GM19397 (cell line): ENCODE results near the gene CAPSL.
A peak's percentile ranks its signal among the peaks of the same experiment; 100 is the strongest.
"Not testable (repeated sequence)": the region's sequence is repeated elsewhere in the genome, so short reads cannot be mapped to it uniquely, and the experiment has no call there.

ENCODE experiments used
- ATAC-seq: cut with Tn5 transposase; IDR thresholded peaks from one replicate; pipeline ENCODE4 v1.9.1; 2021; ENCODE audit warnings: mild to moderate bottlenecking, moderate library complexity; ENCODE audit not compliant: unreplicated experiment

Gene CAPSL

DNA sequence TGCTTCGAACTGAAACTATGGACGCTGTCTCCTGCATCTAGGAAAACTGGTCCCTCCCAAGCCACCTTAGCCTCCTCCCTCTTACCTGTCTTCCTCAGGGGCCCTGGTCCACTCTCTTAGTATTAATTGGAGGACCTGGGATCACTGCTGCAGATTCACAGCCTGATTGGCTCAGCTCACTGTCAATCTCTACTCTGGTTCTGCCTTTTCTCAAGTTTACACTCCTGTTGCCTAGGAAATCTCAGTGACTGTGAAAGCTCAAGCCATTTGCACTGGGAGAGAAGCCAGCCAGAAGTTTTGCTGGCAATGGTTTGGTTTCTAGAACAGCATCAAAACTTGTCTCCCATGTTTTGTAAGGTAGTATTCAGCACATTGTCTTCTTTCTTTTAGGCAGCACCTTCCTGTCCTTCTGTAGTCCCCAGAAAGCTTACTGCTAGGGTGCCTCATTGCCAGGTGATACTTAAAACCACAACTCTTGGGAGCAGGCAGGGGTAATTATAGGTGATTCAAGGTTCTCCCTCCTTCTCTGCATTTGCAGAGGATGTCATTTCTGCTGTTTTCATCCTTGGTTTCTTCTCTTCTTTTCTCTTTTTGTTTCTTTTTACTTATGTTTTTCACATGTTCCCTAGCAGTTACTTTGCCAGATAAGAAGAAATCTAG is at the start of gene CAPSL:
CAPSL (minus strand) TSS at position 55 of the 660 bp plus-strand sequence. CDS start 17,502 bp downstream, outside the sequence.
- ATAC-seq = no peak

DNA sequence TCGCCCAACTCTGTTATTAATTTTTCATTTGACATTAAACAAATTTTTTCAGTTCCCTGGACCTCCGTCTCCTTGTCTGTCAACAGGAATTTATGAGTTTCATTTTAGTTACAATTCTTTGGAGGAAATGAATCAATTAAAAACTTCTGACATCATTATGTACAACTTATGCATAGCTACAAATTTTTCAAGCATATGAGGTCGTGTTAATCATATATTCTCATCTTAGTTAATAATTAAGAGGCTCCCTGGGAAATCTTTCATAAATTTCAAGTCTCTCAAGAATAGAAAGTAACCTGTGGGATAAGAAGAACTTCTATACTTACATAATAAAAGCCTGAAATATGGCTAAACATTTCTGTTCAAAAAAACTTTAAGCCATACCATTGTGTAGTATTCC is 49.4 kb upstream of the CAPSL start:
- no peak for ATAC-seq

- ATAC-seq = no peak
Observed at GRCh38 chr5:35979715-35980114, 41.3 kb upstream of the CAPSL start.

DNA sequence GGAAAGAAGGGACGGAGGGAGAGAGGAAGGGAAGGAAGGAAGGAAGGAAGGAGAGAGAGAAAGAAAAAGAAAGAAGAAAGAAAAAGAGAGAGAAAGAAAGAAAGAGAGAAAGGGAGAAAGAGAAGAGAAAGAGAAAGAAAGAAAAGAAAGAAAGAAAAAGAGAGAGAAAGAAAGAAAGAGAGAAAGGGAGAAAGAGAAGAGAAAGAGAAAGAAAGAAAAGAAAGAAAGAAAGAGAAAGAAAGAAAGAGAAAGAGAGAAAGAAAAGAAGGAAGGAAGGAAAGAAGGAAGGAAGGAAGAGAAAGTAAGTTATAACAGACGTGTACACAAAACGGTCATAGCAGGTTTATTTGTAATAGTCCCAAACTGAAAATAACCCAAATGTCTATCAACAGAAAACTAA is 38.4 kb upstream of the CAPSL start:
- not testable (repeated sequence) for ATAC-seq

- ATAC-seq = no peak
Observed at GRCh38 chr5:35974570-35974969, 36.1 kb upstream of the CAPSL start.

DNA sequence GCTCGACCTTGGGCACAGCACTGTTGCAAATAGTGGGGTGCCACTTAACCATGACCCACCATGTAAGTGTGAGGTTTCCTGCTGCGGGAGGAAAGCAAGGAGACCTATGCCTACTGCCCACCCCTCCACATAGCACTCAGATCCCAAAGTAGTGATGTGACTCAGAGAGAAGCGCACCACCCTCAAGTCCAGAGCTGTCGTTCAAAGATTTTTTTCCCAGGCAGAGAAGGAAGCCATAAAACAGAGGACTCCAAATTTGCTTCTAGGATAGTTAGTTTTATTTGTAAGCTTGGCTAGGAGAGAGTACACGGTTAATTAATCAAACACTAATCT is 33.4 kb upstream of the CAPSL start:
- ATAC-seq = no peak

- ATAC-seq = no peak
Observed at GRCh38 chr5:35971186-35971877, 32.9 kb upstream of the CAPSL start.

- no peak for ATAC-seq
Observed at GRCh38 chr5:35963381-35963843, 25.0 kb upstream of the CAPSL start.

DNA sequence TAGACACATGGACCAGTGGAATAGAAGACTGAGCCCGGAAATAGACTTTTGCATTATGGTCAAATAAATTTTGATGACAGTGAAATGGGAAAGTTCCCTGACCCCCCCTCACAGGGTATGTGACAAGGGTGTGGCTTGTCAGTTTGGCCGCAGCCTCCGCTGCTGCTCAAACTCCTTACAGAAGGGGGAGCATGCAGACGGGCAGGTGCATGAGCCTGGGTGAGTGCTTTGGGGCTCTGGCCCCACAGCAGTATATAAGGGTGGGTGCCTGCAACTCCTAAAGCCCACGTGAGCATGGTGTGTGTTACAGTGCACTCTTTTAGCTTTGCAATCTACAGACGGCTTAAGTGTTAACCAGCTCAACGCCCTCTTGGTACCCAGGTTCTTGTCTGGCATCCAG is 21.9 kb upstream of the CAPSL start:
- ATAC-seq = no peak

- no peak for ATAC-seq
Observed at GRCh38 chr5:35956429-35956828, 18.0 kb upstream of the CAPSL start.

DNA sequence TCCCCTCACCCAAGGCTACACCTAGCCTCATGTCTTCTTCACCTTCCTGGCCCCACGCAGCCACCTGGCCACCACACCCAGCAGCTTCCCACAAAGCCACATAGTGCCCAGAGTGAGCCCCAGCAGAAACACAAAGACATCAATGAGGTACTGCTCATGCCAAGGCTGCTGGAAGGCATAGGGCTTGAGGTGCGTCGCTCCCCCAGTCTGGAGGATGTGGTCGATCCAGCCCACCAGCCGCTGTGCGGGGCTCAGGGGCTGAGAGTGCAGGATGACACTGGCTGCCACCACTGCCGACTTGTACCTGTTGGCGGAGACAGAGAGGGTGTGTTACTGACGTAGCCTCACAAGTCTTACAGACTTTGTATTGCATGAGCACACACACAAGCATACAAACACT is 15.8 kb upstream of the CAPSL start:
- no peak for ATAC-seq

GRCh38 chr5:35947085-35947484 is 8.7 kb upstream of the CAPSL start:
- ATAC-seq = no peak

DNA sequence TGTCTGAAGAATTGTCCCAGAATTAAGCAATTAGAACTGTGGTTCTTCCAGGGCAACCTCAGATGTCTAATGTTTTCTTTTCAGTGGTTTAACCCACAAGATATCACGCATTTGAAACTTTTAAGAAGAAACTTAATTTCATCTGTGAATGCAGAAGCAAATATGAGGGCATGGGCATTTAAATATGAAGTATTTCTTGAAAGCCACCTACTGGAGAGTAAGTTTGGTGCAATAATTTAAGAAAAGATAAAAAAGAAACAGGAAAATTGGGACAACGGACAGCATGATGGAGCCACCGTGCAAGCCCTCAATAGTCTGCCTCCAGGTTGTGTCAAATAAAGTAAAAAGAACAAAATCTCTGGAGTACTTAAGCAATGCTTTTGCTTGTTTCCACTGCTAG is 1.2 kb upstream of the CAPSL start:
- ATAC-seq = no peak

DNA sequence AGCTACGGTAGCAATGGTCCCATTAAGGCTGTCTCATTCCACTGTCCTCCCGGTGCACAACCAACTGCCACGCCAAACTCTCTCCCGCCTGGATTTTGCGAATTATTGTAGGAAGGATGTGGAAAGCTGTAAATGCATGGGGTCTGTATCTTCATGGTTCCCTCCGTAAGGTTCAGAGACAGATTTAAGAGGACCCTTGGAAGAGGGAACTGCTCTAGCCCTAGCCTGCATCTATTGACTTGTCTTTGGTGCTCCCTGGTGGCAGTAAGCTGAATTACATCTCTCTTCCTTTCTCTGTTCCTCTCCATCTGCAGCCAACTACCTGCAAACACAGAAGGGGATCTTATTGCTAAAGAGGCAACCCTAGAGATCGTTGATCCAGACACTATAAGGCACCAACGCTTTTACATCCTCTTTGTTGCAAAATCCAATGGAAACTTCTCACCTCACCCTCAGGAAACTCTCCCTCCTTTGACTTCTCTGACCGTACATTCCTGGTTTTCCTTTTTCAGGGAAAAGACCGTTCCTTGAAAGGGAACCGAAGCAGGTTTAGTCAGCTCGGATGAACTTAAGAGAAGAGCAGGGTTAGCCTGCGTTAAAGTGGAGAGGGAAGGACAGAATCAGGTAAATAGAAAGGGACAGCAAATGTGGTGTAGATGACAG is 11.9 kb downstream of the CAPSL start:
- no peak for ATAC-seq

- ATAC-seq = peak; percentile 77
Observed at GRCh38 chr5:35924950-35925722, 13.3 kb downstream of the CAPSL start.

DNA sequence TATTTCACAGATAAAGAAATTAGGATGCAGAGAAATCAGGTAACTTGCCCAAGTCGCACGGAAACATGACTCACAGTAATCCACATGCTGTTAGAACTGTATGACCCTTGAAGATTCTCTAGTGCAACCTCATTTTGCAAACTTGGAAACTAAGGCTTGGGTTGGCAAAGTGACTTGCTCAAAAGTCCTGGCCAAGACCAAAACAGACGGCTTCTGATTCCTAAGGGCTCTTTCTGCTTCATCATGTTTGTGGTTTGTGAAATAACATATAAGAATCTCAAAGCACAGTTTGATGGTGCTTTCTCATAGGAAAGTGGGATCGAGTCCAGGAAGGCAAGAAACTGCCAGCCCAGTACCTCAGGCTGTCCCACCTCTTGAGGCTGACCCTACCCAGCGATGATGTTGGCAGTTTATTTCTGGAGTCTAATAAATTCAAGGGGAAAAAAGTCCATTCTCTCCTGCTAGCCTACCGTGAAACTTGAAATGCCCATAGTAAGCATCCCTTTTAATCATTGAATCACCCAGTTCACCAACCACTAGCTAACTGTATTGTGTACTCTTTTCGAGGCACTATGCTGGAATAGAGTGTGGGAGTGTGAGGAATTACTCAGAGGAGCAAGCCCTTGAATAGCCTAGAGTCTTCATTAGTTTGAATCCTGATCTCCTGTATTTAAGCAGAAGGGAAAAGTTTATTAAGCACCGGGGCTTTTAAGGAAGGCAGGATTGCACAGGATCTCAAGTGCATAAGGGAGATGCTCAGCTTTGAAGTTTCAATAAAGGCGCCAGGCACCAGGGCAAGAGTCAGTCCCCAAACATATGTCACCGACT is 14.1 kb downstream of the CAPSL start:
- no peak for ATAC-seq

- no peak for ATAC-seq
Observed at GRCh38 chr5:35922468-35922867, 16.0 kb downstream of the CAPSL start.

- ATAC-seq = no peak
Observed at GRCh38 chr5:35921930-35922329, 16.5 kb downstream of the CAPSL start.

GRCh38 chr5:35920890-35921289 is 17.5 kb downstream of the CAPSL start:
- ATAC-seq = no peak

DNA sequence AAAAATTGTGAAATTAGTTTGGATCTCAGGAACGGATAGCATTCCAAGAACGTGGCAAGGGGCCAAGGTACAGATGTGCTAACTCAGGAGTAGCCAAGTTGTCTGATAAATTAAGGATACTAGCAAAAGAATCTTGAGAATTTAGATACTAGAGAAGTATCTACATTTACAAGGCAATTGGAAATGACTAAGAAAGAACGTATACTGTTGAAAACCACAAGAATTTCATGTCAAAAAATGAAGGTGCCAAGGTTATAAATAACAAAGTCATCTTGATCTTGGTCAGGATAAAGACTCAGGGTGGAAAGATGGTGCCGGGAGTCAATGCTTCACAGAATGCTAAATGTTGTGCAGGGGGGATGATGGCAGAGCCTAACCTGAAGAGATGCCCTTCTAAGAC is 19.2 kb downstream of the CAPSL start:
- no peak for ATAC-seq

- no peak for ATAC-seq
Observed at GRCh38 chr5:35908814-35909213, 29.6 kb downstream of the CAPSL start.
